GM21390 (cell line): ENCODE data around the gene LIMCH1.
"Not testable (repeated sequence)": the region's sequence is repeated elsewhere in the genome, so short reads cannot be mapped to it uniquely, and the experiment has no call there.

ENCODE experiments used
- ATAC-seq: cut with Tn5 transposase; IDR thresholded peaks from one replicate; pipeline ENCODE4 v1.9.1; 2021; ENCODE audit not compliant: unreplicated experiment

The LIMCH1 gene

GRCh38 chr4:41538017-41538733 is at the start of gene LIMCH1:
LIMCH1 (plus strand) TSS chr4:41538157; CDS start chr4:41605996, 67,839 bp downstream.
- no peak for ATAC-seq

- ATAC-seq = not testable (repeated sequence)
These were observed 46.8 kb upstream of the LIMCH1 start for GRCh38 chr4:41491081-41491576.

- no peak for ATAC-seq
These were observed 41.0 kb upstream of the LIMCH1 start for GRCh38 chr4:41496977-41497376.

GRCh38 chr4:41498177-41498576 is 39.8 kb upstream of the LIMCH1 start:
- ATAC-seq = no peak

GRCh38 chr4:41504167-41504818 is 33.7 kb upstream of the LIMCH1 start:
- ATAC-seq = no peak

- no peak for ATAC-seq
These were observed 32.7 kb upstream of the LIMCH1 start for GRCh38 chr4:41505161-41505661.

- no peak for ATAC-seq
These were observed 31.8 kb upstream of the LIMCH1 start for GRCh38 chr4:41506130-41506529.

GRCh38 chr4:41507291-41507947 is 30.5 kb upstream of the LIMCH1 start:
- ATAC-seq = no peak

- no peak for ATAC-seq
These were observed 28.5 kb upstream of the LIMCH1 start for GRCh38 chr4:41509451-41509866.

- ATAC-seq = no peak
These were observed 27.8 kb upstream of the LIMCH1 start for GRCh38 chr4:41510179-41510578.

GRCh38 chr4:41512136-41512535 is 25.8 kb upstream of the LIMCH1 start:
- no peak for ATAC-seq

- no peak for ATAC-seq
These were observed 25.4 kb upstream of the LIMCH1 start for GRCh38 chr4:41512596-41512995.

- no peak for ATAC-seq
These were observed 23.8 kb upstream of the LIMCH1 start for GRCh38 chr4:41514169-41514568.

- ATAC-seq = no peak
These were observed 23.0 kb upstream of the LIMCH1 start for GRCh38 chr4:41514766-41515481.

GRCh38 chr4:41517121-41517520 is 20.8 kb upstream of the LIMCH1 start:
- ATAC-seq = no peak

- ATAC-seq = no peak
These were observed 20.2 kb upstream of the LIMCH1 start for GRCh38 chr4:41517747-41518146.

GRCh38 chr4:41524425-41524824 is 13.5 kb upstream of the LIMCH1 start:
- ATAC-seq = no peak

- ATAC-seq = no peak
These were observed 12.8 kb upstream of the LIMCH1 start for GRCh38 chr4:41525129-41525528.

GRCh38 chr4:41526628-41527027 is 11.3 kb upstream of the LIMCH1 start:
- ATAC-seq = no peak

GRCh38 chr4:41528512-41529205 is 9.3 kb upstream of the LIMCH1 start:
- no peak for ATAC-seq
